HEK293 (cell line): ENCODE results near the gene FRMD4A.

Experiments
- CTCF ChIP-seq: fragments of 450-650 bp; formaldehyde crosslinking; IDR thresholded peaks from 2 replicates; pipeline ENCODE4 v1.5.1; 2016; ENCODE audit warnings: missing biosample characterization, missing genetic modification characterization
- IKZF3 ChIP-seq: fragments of 450-650 bp; IDR thresholded peaks from 2 replicates; pipeline ENCODE4 v1.5.0; 2018; ENCODE audit warnings: missing biosample characterization, mild to moderate bottlenecking, missing genetic modification characterization, moderate library complexity
- KLF7 ChIP-seq: fragments of 450-650 bp; formaldehyde crosslinking; IDR thresholded peaks from 2 replicates; pipeline ENCODE4 v1.5.1; 2016; ENCODE audit warnings: missing biosample characterization, missing genetic modification characterization, borderline replicate concordance
- SALL2 ChIP-seq: fragments of 450-650 bp; formaldehyde crosslinking; IDR thresholded peaks from 2 replicates; pipeline ENCODE4 v1.5.0; 2017; ENCODE audit warnings: missing biosample characterization, mild to moderate bottlenecking, missing genetic modification characterization, borderline replicate concordance
- YY1 ChIP-seq: fragments of 450-650 bp; formaldehyde crosslinking; IDR thresholded peaks from 2 replicates; pipeline ENCODE4 v1.5.1; 2018; ENCODE audit warnings: missing biosample characterization, missing genetic modification characterization
- ZNF449 ChIP-seq: fragments of 450-650 bp; formaldehyde crosslinking; IDR thresholded peaks from 2 replicates; pipeline ENCODE4 v1.5.1; 2017; ENCODE audit warnings: missing biosample characterization, mild to moderate bottlenecking, missing genetic modification characterization, moderate library complexity
- ZNF623 ChIP-seq: fragments of 450-650 bp; formaldehyde crosslinking; IDR thresholded peaks from 2 replicates; pipeline ENCODE4 v1.5.1; 2016; ENCODE audit warnings: missing biosample characterization, missing genetic modification characterization

GRCh38 chr10:14296065-14296709 is 34.5 kb downstream of the FRMD4A start:
- TF ChIP-seq YY1 (tag by site-specific recombination), result no peak
- TF ChIP-seq CTCF (tag by site-specific recombination), result no peak
- TF ChIP-seq ZNF623, result no peak
- no peak for TF ChIP-seq IKZF3 (tag by site-specific recombination)
- no peak for TF ChIP-seq KLF7
- TF ChIP-seq ZNF449 (tag by site-specific recombination), result no peak
- no peak for TF ChIP-seq SALL2
